GM23338 (cell line): ENCODE measurements around the gene HPS6. TPM values are rescaled to one million over a fixed set of nuclear protein-coding genes. Genes with fewer than 3 reads are reported as not detected.

Source experiments
- ATAC-seq: fragments of 200-7000 bp; cut with Tn5 transposase; 3 replicates; pipeline ENCODE4 v1.9.1; 2020
- DNase-seq: peaks from one replicate; pipeline ENCODE4 v3.0.0-alpha.2; 2015; ENCODE audit warnings: low spot score
- H2AFZ ChIP-seq: fragments of 200-600 bp; sonication (generic); 2 replicates; pipeline ENCODE4 v1.8.0; 2016; ENCODE audit warnings: antibody characterized with exemption, mild to moderate bottlenecking, moderate library complexity
- H3F3A ChIP-seq: fragments of 200-600 bp; sonication (generic); replicated peaks from 2 replicates; pipeline ENCODE4 v1.8.0; 2017; ENCODE audit warnings: antibody characterized with exemption, mixed run types, low read depth
- H3K27ac ChIP-seq: fragments of 200-600 bp; sonication (generic); 2 replicates; pipeline ENCODE4 v1.6.1; 2016; ENCODE audit warnings: low read depth
- H3K27me3 ChIP-seq: fragments of 200-600 bp; sonication (generic); 2 replicates; pipeline ENCODE4 v1.8.0; 2016; ENCODE audit warnings: mild to moderate bottlenecking, mixed run types, moderate library complexity; ENCODE audit not compliant: insufficient read depth
- H3K36me3 ChIP-seq: fragments of 200-600 bp; sonication (generic); 2 replicates; pipeline ENCODE4 v1.8.0; 2016; ENCODE audit warnings: mild to moderate bottlenecking; ENCODE audit not compliant: insufficient read depth
- H3K4me1 ChIP-seq: fragments of 200-600 bp; sonication (generic); 2 replicates; pipeline ENCODE4 v1.8.0; 2016; ENCODE audit warnings: mild to moderate bottlenecking, moderate library complexity; ENCODE audit not compliant: insufficient read depth
- H3K4me2 ChIP-seq: fragments of 200-600 bp; sonication (generic); 2 replicates; pipeline ENCODE4 v1.7.1; 2017; ENCODE audit warnings: mixed run types
- H3K4me3 ChIP-seq: fragments of 200-600 bp; sonication (generic); 2 replicates; pipeline ENCODE4 v1.6.1; 2016; ENCODE audit warnings: mixed run types
- H3K79me2 ChIP-seq: fragments of 200-600 bp; sonication (generic); replicated peaks from 2 replicates; pipeline ENCODE4 v1.8.0; 2017; ENCODE audit warnings: mild to moderate bottlenecking; ENCODE audit not compliant: insufficient read depth
- H3K9me2 ChIP-seq: fragments of 200-600 bp; sonication (generic); 2 replicates; pipeline ENCODE4 v1.8.0; 2017; ENCODE audit not compliant: insufficient read depth
- H4K20me1 ChIP-seq: fragments of 200-600 bp; sonication (generic); replicated peaks from 2 replicates; pipeline ENCODE4 v1.8.0; 2017; ENCODE audit warnings: mild to moderate bottlenecking; ENCODE audit not compliant: insufficient read depth
- H3K27ac Mint-ChIP-seq: 2 replicates; pipeline ENCODE4 v1.8.0; 2020; ENCODE audit warnings: inconsistent platforms, mild to moderate bottlenecking, moderate library complexity, mixed read lengths
- H3K27me3 Mint-ChIP-seq: 3 replicates; pipeline ENCODE4 v1.8.0; 2022; ENCODE audit warnings: low read depth, mild to moderate bottlenecking, moderate library complexity, mixed read lengths, inconsistent platforms; ENCODE audit not compliant: insufficient read depth, poor library complexity
- H3K36me3 Mint-ChIP-seq: 3 replicates; pipeline ENCODE4 v1.8.0; 2021; ENCODE audit warnings: low read depth, mild to moderate bottlenecking, inconsistent platforms, moderate library complexity, mixed read lengths
- H3K4me1 Mint-ChIP-seq: 3 replicates; pipeline ENCODE4 v1.8.0; 2020; ENCODE audit warnings: mild to moderate bottlenecking, inconsistent platforms, mixed read lengths
- H3K4me3 Mint-ChIP-seq: 3 replicates; pipeline ENCODE4 v1.8.0; 2021; ENCODE audit warnings: moderate library complexity, mild to moderate bottlenecking, inconsistent platforms, mixed read lengths
- H3K9me3 Mint-ChIP-seq: 3 replicates; pipeline ENCODE4 v1.8.0; 2020; ENCODE audit warnings: moderate library complexity, mild to moderate bottlenecking, inconsistent platforms, mixed read lengths
- JUNB ChIP-seq: IDR thresholded peaks from one replicate; pipeline ENCODE4 v1.6.1; 2016; ENCODE audit warnings: antibody characterized with exemption; ENCODE audit not compliant: unreplicated experiment
- NANOG ChIP-seq: IDR thresholded peaks from 2 replicates; pipeline ENCODE4 v1.6.1; 2016; ENCODE audit warnings: antibody characterized with exemption, borderline replicate concordance
- POLR2AphosphoS5 ChIP-seq: IDR thresholded peaks from 2 replicates; pipeline ENCODE4 v1.6.1; 2016; ENCODE audit warnings: antibody characterized with exemption, low read depth
- ZNF114 ChIP-seq: fragments of 250-450 bp; sonication (Bioruptor Pico); IDR thresholded peaks from 2 replicates; pipeline ENCODE4 v1.5.0; 2020; ENCODE audit warnings: mild to moderate bottlenecking, moderate library complexity
- polyA plus RNA-seq: library from polyadenylated mRNA; unstranded; fragments of >200 nt; fragmentation: Nextera tagmentation; extraction: Ambion mirVana; gene quantifications from 2 replicates; pipeline ENCODE4 v1.2.1, GENCODE V29; 2016
- total RNA-seq: library from RNA; depleted of rRNA; stranded (reverse); fragments of >200 nt; shearing (Covaris generic); gene quantifications from 2 replicates; pipeline ENCODE4 v1.2.3, GENCODE V29; 2014
- TF ChIP-seq, protein P1 (sequence below): fragments of 250-450 bp; sonication (Bioruptor Pico); IDR thresholded peaks from 2 replicates; pipeline ENCODE4 v1.5.0; 2020; ENCODE audit warnings: mild to moderate bottlenecking, moderate library complexity
- TF ChIP-seq, protein P2 (sequence below), 2 experiments: fragments of 200-600 bp in 1 of 2; sonication (generic) in 1 of 2; conservative IDR thresholded peaks; 2 replicates each; pipeline versions ENCODE4 v1.5.1 to v1.6.1; 2016 to 2017; ENCODE audit warnings: antibody characterized with exemption in 2 of 2, low read depth in 2 of 2, mild to moderate bottlenecking in 2 of 2, moderate library complexity in 1 of 2

HPS6 gene
- total and polyA plus RNA-seq, 2 experiments from 2014 or later, result 4.2 to 28.7 TPM

DNA sequence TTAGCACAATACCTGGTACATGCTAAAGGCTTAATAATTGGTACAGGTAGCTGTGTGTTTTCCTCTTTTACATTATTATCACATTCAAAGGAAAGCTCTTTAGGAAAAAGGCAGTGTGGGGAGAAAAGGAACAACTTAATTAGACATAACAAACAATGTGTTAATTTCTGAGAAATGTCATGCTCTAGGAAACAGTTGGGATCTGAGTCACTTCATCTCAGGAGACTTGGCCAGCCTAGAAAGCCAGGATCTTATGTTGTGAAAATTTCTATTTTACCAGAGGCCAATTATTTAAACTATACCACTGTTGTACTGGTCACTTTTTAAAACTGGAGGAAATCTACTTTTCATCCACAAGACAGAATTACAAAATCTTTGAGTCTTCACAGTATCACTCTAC is 48.7 kb upstream of the HPS6 start:
- Histone ChIP-seq H3K79me2 (no peaks in the 10 kb centered on the region), H3K36me3 (no peaks in the 10 kb centered on the region), H3K9me2 (no peaks in the 10 kb centered on the region), H3K27me3 (no peaks in the 10 kb centered on the region), H3K4me3 (no peak overlapping the region), H3F3A (no peaks in the 10 kb centered on the region), H3K27ac (no peak overlapping the region), H3K4me1 (no peaks in the 10 kb centered on the region), H2AFZ (no peak overlapping the region), H4K20me1 (no peaks in the 10 kb centered on the region), H3K4me2 (no peak overlapping the region)
- no peaks in the 10 kb centered on the region for H3K27me3 Mint-ChIP-seq
- H3K4me1 Mint-ChIP-seq, result peaks cover 7% of the 10 kb centered on the region; the same call in 2 of the 3 replicates
- H3K9me3 Mint-ChIP-seq, result no peaks in the 10 kb centered on the region
- H3K36me3 Mint-ChIP-seq, result peaks cover 3% of the 10 kb centered on the region; the same call in 2 of the 3 replicates
- ATAC-seq (no peak), DNase-seq (no peak)
- H3K27ac Mint-ChIP-seq, result no peak overlapping the region
- TF ChIP-seq, protein P1, sequence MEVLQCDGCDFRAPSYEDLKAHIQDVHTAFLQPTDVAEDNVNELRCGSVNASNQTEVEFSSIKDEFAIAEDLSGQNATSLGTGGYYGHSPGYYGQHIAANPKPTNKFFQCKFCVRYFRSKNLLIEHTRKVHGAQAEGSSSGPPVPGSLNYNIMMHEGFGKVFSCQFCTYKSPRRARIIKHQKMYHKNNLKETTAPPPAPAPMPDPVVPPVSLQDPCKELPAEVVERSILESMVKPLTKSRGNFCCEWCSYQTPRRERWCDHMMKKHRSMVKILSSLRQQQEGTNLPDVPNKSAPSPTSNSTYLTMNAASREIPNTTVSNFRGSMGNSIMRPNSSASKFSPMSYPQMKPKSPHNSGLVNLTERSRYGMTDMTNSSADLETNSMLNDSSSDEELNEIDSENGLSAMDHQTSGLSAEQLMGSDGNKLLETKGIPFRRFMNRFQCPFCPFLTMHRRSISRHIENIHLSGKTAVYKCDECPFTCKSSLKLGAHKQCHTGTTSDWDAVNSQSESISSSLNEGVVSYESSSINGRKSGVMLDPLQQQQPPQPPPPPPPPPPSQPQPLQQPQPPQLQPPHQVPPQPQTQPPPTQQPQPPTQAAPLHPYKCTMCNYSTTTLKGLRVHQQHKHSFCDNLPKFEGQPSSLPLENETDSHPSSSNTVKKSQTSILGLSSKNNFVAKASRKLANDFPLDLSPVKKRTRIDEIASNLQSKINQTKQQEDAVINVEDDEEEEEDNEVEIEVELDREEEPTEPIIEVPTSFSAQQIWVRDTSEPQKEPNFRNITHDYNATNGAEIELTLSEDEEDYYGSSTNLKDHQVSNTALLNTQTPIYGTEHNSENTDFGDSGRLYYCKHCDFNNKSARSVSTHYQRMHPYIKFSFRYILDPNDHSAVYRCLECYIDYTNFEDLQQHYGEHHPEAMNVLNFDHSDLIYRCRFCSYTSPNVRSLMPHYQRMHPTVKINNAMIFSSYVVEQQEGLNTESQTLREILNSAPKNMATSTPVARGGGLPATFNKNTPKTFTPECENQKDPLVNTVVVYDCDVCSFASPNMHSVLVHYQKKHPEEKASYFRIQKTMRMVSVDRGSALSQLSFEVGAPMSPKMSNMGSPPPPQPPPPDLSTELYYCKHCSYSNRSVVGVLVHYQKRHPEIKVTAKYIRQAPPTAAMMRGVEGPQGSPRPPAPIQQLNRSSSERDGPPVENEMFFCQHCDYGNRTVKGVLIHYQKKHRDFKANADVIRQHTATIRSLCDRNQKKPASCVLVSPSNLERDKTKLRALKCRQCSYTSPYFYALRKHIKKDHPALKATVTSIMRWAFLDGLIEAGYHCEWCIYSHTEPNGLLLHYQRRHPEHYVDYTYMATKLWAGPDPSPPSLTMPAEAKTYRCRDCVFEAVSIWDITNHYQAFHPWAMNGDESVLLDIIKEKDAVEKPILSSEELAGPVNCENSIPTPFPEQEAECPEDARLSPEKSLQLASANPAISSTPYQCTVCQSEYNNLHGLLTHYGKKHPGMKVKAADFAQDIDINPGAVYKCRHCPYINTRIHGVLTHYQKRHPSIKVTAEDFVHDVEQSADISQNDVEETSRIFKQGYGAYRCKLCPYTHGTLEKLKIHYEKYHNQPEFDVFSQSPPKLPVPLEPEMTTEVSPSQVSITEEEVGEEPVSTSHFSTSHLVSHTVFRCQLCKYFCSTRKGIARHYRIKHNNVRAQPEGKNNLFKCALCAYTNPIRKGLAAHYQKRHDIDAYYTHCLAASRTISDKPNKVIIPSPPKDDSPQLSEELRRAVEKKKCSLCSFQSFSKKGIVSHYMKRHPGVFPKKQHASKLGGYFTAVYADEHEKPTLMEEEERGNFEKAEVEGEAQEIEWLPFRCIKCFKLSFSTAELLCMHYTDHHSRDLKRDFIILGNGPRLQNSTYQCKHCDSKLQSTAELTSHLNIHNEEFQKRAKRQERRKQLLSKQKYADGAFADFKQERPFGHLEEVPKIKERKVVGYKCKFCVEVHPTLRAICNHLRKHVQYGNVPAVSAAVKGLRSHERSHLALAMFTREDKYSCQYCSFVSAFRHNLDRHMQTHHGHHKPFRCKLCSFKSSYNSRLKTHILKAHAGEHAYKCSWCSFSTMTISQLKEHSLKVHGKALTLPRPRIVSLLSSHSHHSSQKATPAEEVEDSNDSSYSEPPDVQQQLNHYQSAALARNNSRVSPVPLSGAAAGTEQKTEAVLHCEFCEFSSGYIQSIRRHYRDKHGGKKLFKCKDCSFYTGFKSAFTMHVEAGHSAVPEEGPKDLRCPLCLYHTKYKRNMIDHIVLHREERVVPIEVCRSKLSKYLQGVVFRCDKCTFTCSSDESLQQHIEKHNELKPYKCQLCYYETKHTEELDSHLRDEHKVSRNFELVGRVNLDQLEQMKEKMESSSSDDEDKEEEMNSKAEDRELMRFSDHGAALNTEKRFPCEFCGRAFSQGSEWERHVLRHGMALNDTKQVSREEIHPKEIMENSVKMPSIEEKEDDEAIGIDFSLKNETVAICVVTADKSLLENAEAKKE (CRISPR knock-in tag), result no peak
- no peak for TF ChIP-seq JUNB
- no peak for TF ChIP-seq POLR2AphosphoS5
- no peak for TF ChIP-seq NANOG
- TF ChIP-seq ZNF114 (CRISPR knock-in tag), result no peak
- TF ChIP-seq, protein P2, sequence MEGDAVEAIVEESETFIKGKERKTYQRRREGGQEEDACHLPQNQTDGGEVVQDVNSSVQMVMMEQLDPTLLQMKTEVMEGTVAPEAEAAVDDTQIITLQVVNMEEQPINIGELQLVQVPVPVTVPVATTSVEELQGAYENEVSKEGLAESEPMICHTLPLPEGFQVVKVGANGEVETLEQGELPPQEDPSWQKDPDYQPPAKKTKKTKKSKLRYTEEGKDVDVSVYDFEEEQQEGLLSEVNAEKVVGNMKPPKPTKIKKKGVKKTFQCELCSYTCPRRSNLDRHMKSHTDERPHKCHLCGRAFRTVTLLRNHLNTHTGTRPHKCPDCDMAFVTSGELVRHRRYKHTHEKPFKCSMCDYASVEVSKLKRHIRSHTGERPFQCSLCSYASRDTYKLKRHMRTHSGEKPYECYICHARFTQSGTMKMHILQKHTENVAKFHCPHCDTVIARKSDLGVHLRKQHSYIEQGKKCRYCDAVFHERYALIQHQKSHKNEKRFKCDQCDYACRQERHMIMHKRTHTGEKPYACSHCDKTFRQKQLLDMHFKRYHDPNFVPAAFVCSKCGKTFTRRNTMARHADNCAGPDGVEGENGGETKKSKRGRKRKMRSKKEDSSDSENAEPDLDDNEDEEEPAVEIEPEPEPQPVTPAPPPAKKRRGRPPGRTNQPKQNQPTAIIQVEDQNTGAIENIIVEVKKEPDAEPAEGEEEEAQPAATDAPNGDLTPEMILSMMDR (conservative IDR thresholded peaks at IDR 0.05; ENCODE audit: low read depth in 2 of 2), result no peak
- H3K4me3 Mint-ChIP-seq, result no peak overlapping the region
